ENCODE results near the gene UGT1A5.

DNA sequence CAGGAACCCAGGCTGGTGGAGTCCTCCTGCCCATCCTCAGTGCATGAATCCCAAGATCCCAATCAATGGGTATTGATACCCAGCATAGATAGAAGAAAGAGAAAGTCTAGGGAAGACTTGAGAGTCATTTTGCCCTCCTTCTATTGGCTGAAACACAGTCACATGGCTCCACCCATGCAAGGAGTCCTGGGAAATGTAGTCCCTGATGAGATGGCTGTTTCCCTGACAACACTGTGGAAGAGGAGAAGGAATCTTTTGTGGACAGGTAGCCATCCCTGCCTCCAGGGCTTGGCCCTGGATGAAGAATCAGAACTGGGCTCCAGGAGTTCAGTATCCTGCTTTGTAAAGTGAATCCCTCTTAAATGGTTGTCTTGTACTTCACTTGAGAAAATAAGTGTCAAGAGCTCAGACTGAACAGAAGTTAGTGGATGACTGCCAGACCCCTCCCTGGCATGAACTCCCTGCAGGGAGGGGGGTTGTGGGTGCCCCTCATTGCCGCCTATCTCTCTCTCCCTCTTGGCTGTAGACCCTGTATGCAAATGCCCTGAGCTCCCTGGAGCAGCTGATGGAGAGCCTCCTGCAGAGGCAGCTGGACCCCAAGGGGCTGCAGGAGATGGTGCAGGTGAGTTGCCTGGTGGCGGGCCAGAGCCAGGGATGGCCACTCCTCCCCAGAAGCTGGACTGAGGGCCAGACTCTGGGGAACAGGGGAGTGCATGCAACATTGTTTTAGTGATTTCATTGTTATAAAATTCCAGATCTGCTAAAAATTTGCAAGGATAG, 101.5 kb downstream of the UGT1A5 start:
- TF ChIP-seq POLR2A (IDR thresholded peaks at IDR 0.05) (no peak), CTCF (IDR thresholded peaks at IDR 0.05) (no peak)
